ENCODE measurements around the gene SUSD4.
"Not testable (repeated sequence)": the region's sequence is repeated elsewhere in the genome, so short reads cannot be mapped to it uniquely, and the experiment has no call there.

The SUSD4 gene

DNA sequence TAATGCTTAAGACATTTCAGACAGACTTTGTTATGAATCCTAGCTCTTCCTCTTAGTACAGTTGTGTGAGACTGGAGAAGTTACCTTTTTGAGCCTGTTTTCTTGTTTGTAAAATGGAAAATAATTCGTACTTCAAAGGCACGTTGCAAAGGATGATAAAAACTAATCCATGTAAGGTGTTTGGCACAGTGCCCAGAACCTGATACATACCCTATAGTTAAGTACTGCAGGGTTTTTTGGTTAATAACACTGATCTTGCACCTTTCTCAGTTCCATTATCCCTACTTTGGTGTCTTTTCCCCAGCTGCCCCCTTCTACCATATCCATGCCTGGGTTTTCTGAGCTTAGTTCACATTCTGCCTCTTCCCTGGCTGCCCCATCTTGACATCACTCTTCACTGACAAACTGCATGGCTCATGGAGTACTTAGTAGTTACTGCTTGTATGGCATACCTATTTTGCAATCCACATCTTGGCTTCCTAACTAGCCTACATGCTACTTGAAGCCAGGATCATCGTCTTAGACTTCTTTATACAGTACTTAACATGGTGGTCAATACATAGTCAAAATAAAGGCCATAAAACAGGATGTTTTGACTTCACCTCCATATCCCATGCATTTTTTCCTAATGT, 39.3 kb upstream of the SUSD4 start:
- Histone ChIP-seq H3K27ac (ENCODE audit: low read depth, low read length, poor library complexity, severe bottlenecking) (no peak overlapping the region), H3K36me3 (ENCODE audit: insufficient read depth, low read length) (no peaks in the 10 kb centered on the region), H3K79me2 (ENCODE audit: insufficient read depth, low read length) (no peaks in the 10 kb centered on the region), H3K27me3 (ENCODE audit: insufficient read depth, low read length) (no peaks in the 10 kb centered on the region), H3K4me2 (ENCODE audit: low read length) (no peak overlapping the region), H3K4me1 (ENCODE audit: insufficient read depth, low read length, severe bottlenecking) (no peaks in the 10 kb centered on the region), H4K20me1 (ENCODE audit: insufficient read depth, low read length) (no peaks in the 10 kb centered on the region), H3K9me2 (ENCODE audit: low read depth, low read length) (no peaks in the 10 kb centered on the region), H2AFZ (ENCODE audit: low read length) (no peak overlapping the region), H3K4me3 (ENCODE audit: low read depth, low read length, poor library complexity, severe bottlenecking) (no peak overlapping the region), H3F3A (ENCODE audit: insufficient read depth, low read length) (no peaks in the 10 kb centered on the region), H3K9me3 (ENCODE audit: low read length) (no peaks in the 10 kb centered on the region), H3K9ac (ENCODE audit: low read length) (no peak overlapping the region)
- TF ChIP-seq, protein P1, sequence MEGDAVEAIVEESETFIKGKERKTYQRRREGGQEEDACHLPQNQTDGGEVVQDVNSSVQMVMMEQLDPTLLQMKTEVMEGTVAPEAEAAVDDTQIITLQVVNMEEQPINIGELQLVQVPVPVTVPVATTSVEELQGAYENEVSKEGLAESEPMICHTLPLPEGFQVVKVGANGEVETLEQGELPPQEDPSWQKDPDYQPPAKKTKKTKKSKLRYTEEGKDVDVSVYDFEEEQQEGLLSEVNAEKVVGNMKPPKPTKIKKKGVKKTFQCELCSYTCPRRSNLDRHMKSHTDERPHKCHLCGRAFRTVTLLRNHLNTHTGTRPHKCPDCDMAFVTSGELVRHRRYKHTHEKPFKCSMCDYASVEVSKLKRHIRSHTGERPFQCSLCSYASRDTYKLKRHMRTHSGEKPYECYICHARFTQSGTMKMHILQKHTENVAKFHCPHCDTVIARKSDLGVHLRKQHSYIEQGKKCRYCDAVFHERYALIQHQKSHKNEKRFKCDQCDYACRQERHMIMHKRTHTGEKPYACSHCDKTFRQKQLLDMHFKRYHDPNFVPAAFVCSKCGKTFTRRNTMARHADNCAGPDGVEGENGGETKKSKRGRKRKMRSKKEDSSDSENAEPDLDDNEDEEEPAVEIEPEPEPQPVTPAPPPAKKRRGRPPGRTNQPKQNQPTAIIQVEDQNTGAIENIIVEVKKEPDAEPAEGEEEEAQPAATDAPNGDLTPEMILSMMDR (IDR thresholded peaks at IDR 0.05; ENCODE audit: low read length), result no peak
- no peak for TF ChIP-seq EZH2 (IDR thresholded peaks at IDR 0.05; ENCODE audit: borderline replicate concordance, low read length)

DNA sequence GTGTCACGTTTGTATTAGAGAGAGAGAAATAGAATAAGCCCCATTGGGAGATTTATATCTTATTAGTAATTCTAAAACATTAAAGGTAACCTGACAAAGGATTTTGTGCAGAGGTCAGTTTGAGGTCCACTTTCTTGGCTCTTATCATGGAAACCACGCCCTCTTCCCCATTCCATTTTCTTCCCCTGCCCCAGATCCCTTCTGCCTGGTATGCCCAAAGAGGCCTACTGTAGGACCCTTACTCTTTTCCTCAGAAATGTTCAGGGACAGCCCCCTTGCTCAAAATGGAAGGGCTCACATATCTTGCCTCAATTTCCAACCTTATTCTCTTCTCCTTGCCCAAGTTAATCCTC, 38.8 kb upstream of the SUSD4 start:
- no peak overlapping the region for H2AFZ ChIP-seq (ENCODE audit: low read length)
- H3K27me3 ChIP-seq (ENCODE audit: insufficient read depth, low read length), result no peaks in the 10 kb centered on the region

DNA sequence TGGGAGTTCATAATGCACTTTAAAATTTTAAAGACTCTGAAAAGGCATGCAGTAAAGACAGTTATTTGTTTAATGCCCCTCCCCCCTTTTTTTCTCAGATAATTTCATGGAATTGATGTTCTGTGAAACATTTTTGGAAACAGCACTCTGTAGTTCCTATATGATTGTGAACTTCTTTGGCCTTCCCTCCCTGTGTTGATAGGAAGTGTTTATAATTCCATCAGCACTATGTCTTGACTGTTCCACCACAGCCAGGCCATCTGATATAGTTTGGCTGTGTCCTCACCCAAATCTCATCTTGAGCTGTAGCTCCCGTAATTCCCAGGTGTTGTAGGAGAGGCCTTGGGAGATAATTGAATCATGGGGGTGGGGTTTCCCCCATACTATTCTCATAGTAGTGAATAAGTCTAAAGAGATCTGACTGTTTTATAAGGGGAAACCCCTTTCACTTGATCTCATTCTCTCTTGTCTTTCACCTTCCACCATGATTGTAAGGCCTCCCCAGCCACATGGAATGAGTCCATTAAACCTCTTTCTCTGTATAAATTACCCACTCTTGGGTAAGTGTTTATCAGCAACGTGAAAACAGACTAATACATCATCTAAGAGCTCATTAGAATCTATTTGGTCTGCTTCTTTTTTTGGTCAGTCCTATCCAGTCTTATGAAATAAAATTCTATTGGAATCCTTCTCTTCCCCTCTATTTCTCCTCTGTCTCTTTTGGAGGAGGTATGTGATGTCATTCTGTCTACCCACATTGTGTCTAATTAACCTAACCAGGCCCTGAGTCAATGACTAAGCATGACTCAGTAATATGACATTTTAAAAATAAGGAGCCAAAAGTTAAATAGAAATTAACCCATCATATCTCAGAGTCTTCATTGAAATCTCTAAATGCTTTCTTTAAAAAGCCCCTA, 38.2 kb upstream of the SUSD4 start:
- H3K4me3 ChIP-seq (ENCODE audit: low read depth, low read length, poor library complexity, severe bottlenecking), result no peak overlapping the region
- no peaks in the 10 kb centered on the region for H3K4me1 ChIP-seq (ENCODE audit: insufficient read depth, low read length, severe bottlenecking)
- no peaks in the 10 kb centered on the region for H3K79me2 ChIP-seq (ENCODE audit: insufficient read depth, low read length)
- no peaks in the 10 kb centered on the region for H3F3A ChIP-seq (ENCODE audit: insufficient read depth, low read length)
- no peaks in the 10 kb centered on the region for H3K9me2 ChIP-seq (ENCODE audit: low read depth, low read length)
- no peak overlapping the region for H3K4me2 ChIP-seq (ENCODE audit: low read length)
- no peaks in the 10 kb centered on the region for H3K27me3 ChIP-seq (ENCODE audit: insufficient read depth, low read length)
- H2AFZ ChIP-seq (ENCODE audit: low read length), result no peak overlapping the region
- TF ChIP-seq EZH2 (IDR thresholded peaks at IDR 0.05; ENCODE audit: borderline replicate concordance, low read length), result no peak
- TF ChIP-seq, protein P1 (IDR thresholded peaks at IDR 0.05; ENCODE audit: low read length), result no peak
- no peak overlapping the region for H3K9ac ChIP-seq (ENCODE audit: low read length)
- H4K20me1 ChIP-seq (ENCODE audit: insufficient read depth, low read length), result no peaks in the 10 kb centered on the region
- no peaks in the 10 kb centered on the region for H3K36me3 ChIP-seq (ENCODE audit: insufficient read depth, low read length)
- H3K27ac ChIP-seq (ENCODE audit: low read depth, low read length, poor library complexity, severe bottlenecking), result no peak overlapping the region
- H3K9me3 ChIP-seq (ENCODE audit: low read length), result no peaks in the 10 kb centered on the region

More for the DNA sequence above, 38.8 kb upstream of the SUSD4 start:
- Histone ChIP-seq H4K20me1 (ENCODE audit: insufficient read depth, low read length) (no peaks in the 10 kb centered on the region), H3K9ac (ENCODE audit: low read length) (no peak overlapping the region), H3K4me2 (ENCODE audit: low read length) (no peak overlapping the region), H3K4me1 (ENCODE audit: insufficient read depth, low read length, severe bottlenecking) (no peaks in the 10 kb centered on the region), H3K9me2 (ENCODE audit: low read depth, low read length) (no peaks in the 10 kb centered on the region), H3K4me3 (ENCODE audit: low read depth, low read length, poor library complexity, severe bottlenecking) (no peak overlapping the region), H3F3A (ENCODE audit: insufficient read depth, low read length) (no peaks in the 10 kb centered on the region), H3K9me3 (ENCODE audit: low read length) (no peaks in the 10 kb centered on the region), H3K27ac (ENCODE audit: low read depth, low read length, poor library complexity, severe bottlenecking) (no peak overlapping the region), H3K36me3 (ENCODE audit: insufficient read depth, low read length) (no peaks in the 10 kb centered on the region), H3K79me2 (ENCODE audit: insufficient read depth, low read length) (no peaks in the 10 kb centered on the region)
- TF ChIP-seq EZH2 (IDR thresholded peaks at IDR 0.05; ENCODE audit: borderline replicate concordance, low read length), result no peak
- TF ChIP-seq, protein P1 (IDR thresholded peaks at IDR 0.05; ENCODE audit: low read length), result no peak

DNA sequence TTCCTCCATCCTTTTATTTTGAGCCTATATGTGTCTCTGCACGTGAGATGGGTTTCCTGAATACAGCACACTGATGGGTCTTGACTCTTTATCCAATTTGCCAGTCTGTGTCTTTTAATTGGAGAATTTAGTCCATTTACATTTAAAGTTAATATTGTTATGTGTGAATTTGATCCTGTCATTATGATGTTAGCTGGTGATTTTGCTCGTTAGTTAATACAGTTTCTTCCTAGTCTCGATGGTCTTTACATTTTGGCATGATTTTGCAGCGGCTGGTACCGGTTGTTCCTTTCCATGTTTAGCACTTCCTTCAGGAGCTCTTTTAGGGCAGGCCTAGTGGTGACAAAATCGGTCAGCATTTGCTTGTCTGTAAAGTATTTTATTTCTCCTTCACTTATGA, 35.4 kb upstream of the SUSD4 start:
- not testable (repeated sequence) for H4K20me1 ChIP-seq (ENCODE audit: insufficient read depth, low read length); H3K36me3 ChIP-seq (ENCODE audit: insufficient read depth, low read length); H3K79me2 ChIP-seq (ENCODE audit: insufficient read depth, low read length); H2AFZ ChIP-seq (ENCODE audit: low read length); H3K9me3 ChIP-seq (ENCODE audit: low read length); H3K4me3 ChIP-seq (ENCODE audit: low read depth, low read length, poor library complexity, severe bottlenecking); H3K9me2 ChIP-seq (ENCODE audit: low read depth, low read length); H3K4me2 ChIP-seq (ENCODE audit: low read length); H3K27ac ChIP-seq (ENCODE audit: low read depth, low read length, poor library complexity, severe bottlenecking); H3K4me1 ChIP-seq (ENCODE audit: insufficient read depth, low read length, severe bottlenecking); H3K9ac ChIP-seq (ENCODE audit: low read length); H3F3A ChIP-seq (ENCODE audit: insufficient read depth, low read length); H3K27me3 ChIP-seq (ENCODE audit: insufficient read depth, low read length)

Measured in OCI-LY1 (cell line).